ENCODE measurements around the gene ARL4C. TPM values are rescaled to one million over a fixed set of nuclear protein-coding genes. Genes with fewer than 3 reads are reported as not detected.
"Not testable (repeated sequence)": the region's sequence is repeated elsewhere in the genome, so short reads cannot be mapped to it uniquely, and the experiment has no call there.

The ARL4C gene
- polyA plus RNA-seq, 2 of the 4 experiments (the other 2 are of a cell fraction), result 70.4 to 70.9 TPM

- 52% methylated on average over 3 of the region's 4 CpGs for WGBS (ENCODE audit: missing lambda C conversion rate)
- ChIA-PET CTCF (interaction anchor here (0.7 to 1.4 kb wide), 3 partner anchors 8 to 201 kb away, joined by 3 to 4 read pairs (median 4); no protein-coding TSS in a partner anchor), POLR2A (interaction anchor here (1.0 kb wide), 1 partner anchor 39 kb away, joined by 3 read pairs; the partner anchor contains the start of gene ARL4C)
- no peak overlapping the region for H3K4me3 ChIP-seq
- no peak overlapping the region for H3K4me2 ChIP-seq
- DNase-seq (ENCODE audit: low read depth in 1 of 2, low spot score in 1 of 2), result no peak
- peaks cover 4% of the 10 kb centered on the region; the same call in 1 of the 3 replicates for H3K9me3 ChIP-seq
- peaks cover 14% of the 10 kb centered on the region for H3K4me1 ChIP-seq
- FAIRE-seq, result no peak
- no peak for ATAC-seq
- no peak overlapping the region for H3K27ac ChIP-seq
- TF ChIP-seq NFE2L2 (conservative IDR thresholded peaks at IDR 0.05; ENCODE audit: low read length) (no peak), JUNB (IDR thresholded peaks at IDR 0.05) (no peak), TFCP2L1 (CRISPR knock-in tag; IDR thresholded peaks at IDR 0.05) (no peak), HDAC2 (IDR thresholded peaks at IDR 0.05) (no peak), RFX5 (IDR thresholded peaks at IDR 0.05) (no peak)
These were observed 38.4 kb downstream of the ARL4C start for GRCh38 chr2:234458466-234458865.

- TF ChIP-seq ZSCAN20 (CRISPR knock-in tag; IDR thresholded peaks at IDR 0.05) (no peak), MYC (IDR thresholded peaks at IDR 0.05; ENCODE audit: borderline replicate concordance, low read length) (no peak), HDAC2 (IDR thresholded peaks at IDR 0.05) (no peak)
- H3K9me3 ChIP-seq, result peaks cover 4% of the 10 kb centered on the region; the same call in 1 of the 3 replicates
- POLR2A ChIA-PET, result no interaction called here
- 54% methylated on average over 2 of the region's 2 CpGs for WGBS (ENCODE audit: missing lambda C conversion rate)
- DNase-seq (ENCODE audit: low read depth in 1 of 2, low spot score in 1 of 2) (no peak), FAIRE-seq (no peak), ATAC-seq (no peak)
- H3K27ac ChIP-seq, result no peak overlapping the region
- H3K4me3 ChIP-seq, result no peak overlapping the region
- H3K4me2 ChIP-seq, result no peak overlapping the region
- H3K4me1 ChIP-seq, result peaks cover 10% of the 10 kb centered on the region
- CTCF ChIA-PET, result interaction anchor here (1.4 kb wide), 1 partner anchor 200 kb away, joined by 4 read pairs; no protein-coding TSS in a partner anchor
These were observed 39.5 kb downstream of the ARL4C start for GRCh38 chr2:234457421-234457820.

- H3K9me3 ChIP-seq; H3K4me2 ChIP-seq; H3K4me3 ChIP-seq; ATAC-seq; H3K27ac ChIP-seq; FAIRE-seq; POLR2A ChIA-PET; DNase-seq (ENCODE audit: low read depth in 1 of 2, low spot score in 1 of 2): not testable (repeated sequence)
- peaks cover 19% of the 10 kb centered on the region for H3K4me1 ChIP-seq
- 93% methylated on average over 7 of the region's 7 CpGs for WGBS (ENCODE audit: missing lambda C conversion rate)
- CTCF ChIA-PET, result interaction anchor here (0.6 to 1.1 kb wide), 2 partner anchors 18 to 203 kb away, joined by 3 read pairs; no protein-coding TSS in a partner anchor
These were observed 41.6 kb downstream of the ARL4C start for GRCh38 chr2:234455246-234455645.

GRCh38 chr2:234454433-234454832 lies 42.4 kb downstream of the ARL4C start:
- no peak for ATAC-seq
- Histone ChIP-seq H3K4me1 (peaks cover 19% of the 10 kb centered on the region), H3K4me3 (no peak overlapping the region), H3K9me3 (peaks cover 4% of the 10 kb centered on the region; the same call in 1 of the 3 replicates), H3K4me2 (no peak overlapping the region), H3K27ac (no peak overlapping the region)
- TF ChIP-seq MAFK (IDR thresholded peaks at IDR 0.05; ENCODE audit: partially characterized antibody) (no peak), TP53 (CRISPR knock-in tag; IDR thresholded peaks at IDR 0.05) (no peak), NR3C1 (IDR thresholded peaks at IDR 0.05) (no peak), HOXA7 (CRISPR knock-in tag; IDR thresholded peaks at IDR 0.05) (no peak), ZC3H11A (IDR thresholded peaks at IDR 0.05) (no peak), FOXS1 (CRISPR knock-in tag; IDR thresholded peaks at IDR 0.05) (no peak), POLR2A (IDR thresholded peaks at IDR 0.05; ENCODE audit: low read length) (no peak), HOXB5 (CRISPR knock-in tag; IDR thresholded peaks at IDR 0.05) (no peak), GATA3 (IDR thresholded peaks at IDR 0.05; ENCODE audit: borderline replicate concordance) (no peak), ZFP36 (IDR thresholded peaks at IDR 0.05; ENCODE audit: borderline replicate concordance, partially characterized antibody) (no peak), EHMT2 (IDR thresholded peaks at IDR 0.05; ENCODE audit: low read depth) (no peak), NFE2L2 (conservative IDR thresholded peaks at IDR 0.05; ENCODE audit: low read length) (no peak), FOSB (CRISPR knock-in tag; IDR thresholded peaks at IDR 0.05) (no peak), KDM1A (IDR thresholded peaks at IDR 0.05; ENCODE audit: low read depth) (no peak), SREBF2 (IDR thresholded peaks at IDR 0.05) (no peak), CBX2 (IDR thresholded peaks at IDR 0.05; ENCODE audit: borderline replicate concordance, low read depth) (no peak)
- TF ChIP-seq, protein P1, sequence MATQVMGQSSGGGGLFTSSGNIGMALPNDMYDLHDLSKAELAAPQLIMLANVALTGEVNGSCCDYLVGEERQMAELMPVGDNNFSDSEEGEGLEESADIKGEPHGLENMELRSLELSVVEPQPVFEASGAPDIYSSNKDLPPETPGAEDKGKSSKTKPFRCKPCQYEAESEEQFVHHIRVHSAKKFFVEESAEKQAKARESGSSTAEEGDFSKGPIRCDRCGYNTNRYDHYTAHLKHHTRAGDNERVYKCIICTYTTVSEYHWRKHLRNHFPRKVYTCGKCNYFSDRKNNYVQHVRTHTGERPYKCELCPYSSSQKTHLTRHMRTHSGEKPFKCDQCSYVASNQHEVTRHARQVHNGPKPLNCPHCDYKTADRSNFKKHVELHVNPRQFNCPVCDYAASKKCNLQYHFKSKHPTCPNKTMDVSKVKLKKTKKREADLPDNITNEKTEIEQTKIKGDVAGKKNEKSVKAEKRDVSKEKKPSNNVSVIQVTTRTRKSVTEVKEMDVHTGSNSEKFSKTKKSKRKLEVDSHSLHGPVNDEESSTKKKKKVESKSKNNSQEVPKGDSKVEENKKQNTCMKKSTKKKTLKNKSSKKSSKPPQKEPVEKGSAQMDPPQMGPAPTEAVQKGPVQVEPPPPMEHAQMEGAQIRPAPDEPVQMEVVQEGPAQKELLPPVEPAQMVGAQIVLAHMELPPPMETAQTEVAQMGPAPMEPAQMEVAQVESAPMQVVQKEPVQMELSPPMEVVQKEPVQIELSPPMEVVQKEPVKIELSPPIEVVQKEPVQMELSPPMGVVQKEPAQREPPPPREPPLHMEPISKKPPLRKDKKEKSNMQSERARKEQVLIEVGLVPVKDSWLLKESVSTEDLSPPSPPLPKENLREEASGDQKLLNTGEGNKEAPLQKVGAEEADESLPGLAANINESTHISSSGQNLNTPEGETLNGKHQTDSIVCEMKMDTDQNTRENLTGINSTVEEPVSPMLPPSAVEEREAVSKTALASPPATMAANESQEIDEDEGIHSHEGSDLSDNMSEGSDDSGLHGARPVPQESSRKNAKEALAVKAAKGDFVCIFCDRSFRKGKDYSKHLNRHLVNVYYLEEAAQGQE (IDR thresholded peaks at IDR 0.05), result no peak
- ChIA-PET POLR2A (no interaction called here), CTCF (interaction anchor here (0.6 to 1.6 kb wide), 3 partner anchors 17 to 203 kb away, joined by 3 to 4 read pairs (median 3); no protein-coding TSS in a partner anchor)
- FAIRE-seq, result no peak
- no peak for DNase-seq (ENCODE audit: low read depth in 1 of 2, low spot score in 1 of 2)
- 93% methylated on average over 4 of the region's 4 CpGs for WGBS (ENCODE audit: missing lambda C conversion rate)
